Colonic mucosa (tissue), 4 donors: ENCODE data around the gene TNN. TPM values are rescaled to one million over a fixed set of nuclear protein-coding genes. Genes with fewer than 3 reads are reported as not detected.

Experiments
- DNase-seq: peaks from one replicate; pipeline ENCODE4 v3.0.0-alpha.2; 2020
- H3K27ac ChIP-seq: fragments of 200-600 bp; one replicate; pipeline ENCODE4 v1.8.0; 2021
- H3K27me3 ChIP-seq: fragments of 200-600 bp; one replicate; pipeline ENCODE4 v1.8.0; 2021
- H3K36me3 ChIP-seq: fragments of 200-600 bp; one replicate; pipeline ENCODE4 v1.8.0; 2021
- H3K4me1 ChIP-seq: fragments of 200-600 bp; one replicate; pipeline ENCODE4 v1.8.0; 2021; ENCODE audit warnings: mild to moderate bottlenecking
- H3K4me3 ChIP-seq: fragments of 200-600 bp; one replicate; pipeline ENCODE4 v1.8.0; 2021
- H3K9ac ChIP-seq, 2 donors: one replicate each; pipeline ENCODE4 v1.7.0; 2013; ENCODE audit warnings: control low read depth in 2 of 2, low read depth in 2 of 2, low read length in 2 of 2
- H3K9me3 ChIP-seq: fragments of 200-600 bp; one replicate; pipeline ENCODE4 v1.8.0; 2021
- intact Hi-C: fragments of 100-400 bp; cut with DNase I; formaldehyde crosslinking; loops from one replicate; pipeline ENCODE4 v1.14.1; 2022
- total RNA-seq, 2 donors: library from RNA; stranded (reverse); fragmentation: NEBNext Ultra II Directional in 1 of 2; extraction: Animal tissue kit (Norgen Biotek cat#: 25700) in 1 of 2; gene quantifications; one replicate each; pipeline ENCODE4 v1.2.1, GENCODE V29; 2021
- TF ChIP-seq, protein P1 (sequence below): fragments of 200-600 bp; IDR thresholded peaks from one replicate; pipeline ENCODE4 v1.8.0; 2022; ENCODE audit warnings: antibody characterized with exemption, mild to moderate bottlenecking
- donor health status: healthy.
- donor health status: DM: no; HTN: no; CAD: no.
- donor health status: DM: no; HTN: no; CAD: no.

The TNN gene
- total RNA-seq, 2 donors from 2014 or later, result 0.07 to 0.13 TPM

DNA sequence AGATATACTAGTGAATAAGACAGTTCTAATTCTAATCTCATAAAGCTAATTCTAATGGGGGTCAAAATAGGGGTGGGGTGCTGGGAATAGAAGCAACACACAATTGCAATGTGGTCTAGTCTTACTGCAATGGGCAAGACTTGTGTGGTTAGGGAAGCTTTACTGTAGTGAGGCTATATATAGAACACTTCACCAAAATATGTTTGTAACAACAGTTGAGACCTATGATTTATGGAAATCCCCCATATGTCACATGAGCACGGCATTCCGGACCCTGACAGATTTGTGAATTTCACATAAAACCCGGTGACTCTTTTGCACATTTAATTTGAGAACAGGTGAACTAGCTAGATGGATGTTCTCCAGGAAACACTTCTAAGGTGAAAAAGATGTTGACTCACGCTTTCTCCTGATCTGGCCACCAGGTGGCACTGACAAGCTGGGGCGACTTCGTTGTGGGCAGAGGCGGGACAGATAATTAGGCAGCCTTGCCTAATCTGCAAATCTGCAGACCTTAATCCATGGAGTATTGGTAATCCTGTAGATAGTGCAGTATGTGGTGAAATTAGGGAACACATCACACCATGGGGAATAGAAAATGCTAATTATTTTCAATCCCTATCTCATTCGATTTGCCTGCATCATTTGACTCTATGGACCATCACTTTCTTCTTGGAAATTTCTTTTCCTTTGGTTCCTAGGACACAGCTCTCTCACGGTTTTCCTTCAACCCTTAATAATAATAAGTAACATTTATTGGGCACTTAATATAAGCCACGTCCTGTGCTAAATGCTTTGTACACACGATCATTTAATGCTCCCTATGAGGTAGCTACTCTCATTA lies 87.2 kb downstream of the TNN start:
- Histone ChIP-seq H3K36me3 (no peaks in the 10 kb centered on the region), H3K27ac (no peak overlapping the region), H3K4me3 (no peak overlapping the region), H3K9me3 (no peaks in the 10 kb centered on the region), H3K9ac (no peak overlapping the region), H3K27me3 (no peaks in the 10 kb centered on the region), H3K4me1 (no peaks in the 10 kb centered on the region)
- intact Hi-C loops, result no loop called here
- TF ChIP-seq, protein P1, sequence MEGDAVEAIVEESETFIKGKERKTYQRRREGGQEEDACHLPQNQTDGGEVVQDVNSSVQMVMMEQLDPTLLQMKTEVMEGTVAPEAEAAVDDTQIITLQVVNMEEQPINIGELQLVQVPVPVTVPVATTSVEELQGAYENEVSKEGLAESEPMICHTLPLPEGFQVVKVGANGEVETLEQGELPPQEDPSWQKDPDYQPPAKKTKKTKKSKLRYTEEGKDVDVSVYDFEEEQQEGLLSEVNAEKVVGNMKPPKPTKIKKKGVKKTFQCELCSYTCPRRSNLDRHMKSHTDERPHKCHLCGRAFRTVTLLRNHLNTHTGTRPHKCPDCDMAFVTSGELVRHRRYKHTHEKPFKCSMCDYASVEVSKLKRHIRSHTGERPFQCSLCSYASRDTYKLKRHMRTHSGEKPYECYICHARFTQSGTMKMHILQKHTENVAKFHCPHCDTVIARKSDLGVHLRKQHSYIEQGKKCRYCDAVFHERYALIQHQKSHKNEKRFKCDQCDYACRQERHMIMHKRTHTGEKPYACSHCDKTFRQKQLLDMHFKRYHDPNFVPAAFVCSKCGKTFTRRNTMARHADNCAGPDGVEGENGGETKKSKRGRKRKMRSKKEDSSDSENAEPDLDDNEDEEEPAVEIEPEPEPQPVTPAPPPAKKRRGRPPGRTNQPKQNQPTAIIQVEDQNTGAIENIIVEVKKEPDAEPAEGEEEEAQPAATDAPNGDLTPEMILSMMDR, result peak; percentile 90
- peak; percentile 81 for DNase-seq

DNA sequence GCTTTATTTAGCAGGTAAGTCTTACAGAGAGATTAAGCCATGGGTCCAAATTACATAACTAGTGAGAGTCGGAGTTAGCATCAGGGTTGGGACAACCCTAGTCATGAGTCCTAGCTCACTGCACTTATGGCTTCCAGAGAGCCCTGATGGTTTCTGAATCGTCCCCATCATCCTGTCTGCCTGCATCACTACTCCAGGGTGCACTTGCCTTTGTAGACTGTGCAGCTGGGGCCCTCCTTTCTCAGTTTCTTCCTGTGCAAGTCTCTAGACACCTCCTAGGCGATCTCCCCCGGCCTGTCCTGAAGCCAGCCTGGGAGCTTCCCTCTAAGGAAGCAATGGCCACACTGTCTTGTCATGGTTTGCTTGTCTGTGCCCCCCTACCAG lies 87.8 kb downstream of the TNN start:
- TF ChIP-seq, protein P1, result no peak
- no peaks in the 10 kb centered on the region for H3K9me3 ChIP-seq
- no peaks in the 10 kb centered on the region for H3K36me3 ChIP-seq
- no peaks in the 10 kb centered on the region for H3K27me3 ChIP-seq
- no peak overlapping the region for H3K9ac ChIP-seq
- no peak for DNase-seq
- no peaks in the 10 kb centered on the region for H3K4me1 ChIP-seq
- no peak overlapping the region for H3K27ac ChIP-seq
- intact Hi-C loops, result no loop called here
- H3K4me3 ChIP-seq, result no peak overlapping the region

- no peaks in the 10 kb centered on the region for H3K27me3 ChIP-seq
- H3K4me3 ChIP-seq, result no peak overlapping the region
- no peaks in the 10 kb centered on the region for H3K36me3 ChIP-seq
- H3K4me1 ChIP-seq, result no peaks in the 10 kb centered on the region
- no peak overlapping the region for H3K27ac ChIP-seq
- intact Hi-C loops, result no loop called here
- H3K9ac ChIP-seq, result no peak overlapping the region
- H3K9me3 ChIP-seq, result no peaks in the 10 kb centered on the region
- TF ChIP-seq, protein P1, result no peak
- DNase-seq, result no peak
These were observed 88.3 kb downstream of the TNN start for GRCh38 chr1:175155936-175156335.

DNA sequence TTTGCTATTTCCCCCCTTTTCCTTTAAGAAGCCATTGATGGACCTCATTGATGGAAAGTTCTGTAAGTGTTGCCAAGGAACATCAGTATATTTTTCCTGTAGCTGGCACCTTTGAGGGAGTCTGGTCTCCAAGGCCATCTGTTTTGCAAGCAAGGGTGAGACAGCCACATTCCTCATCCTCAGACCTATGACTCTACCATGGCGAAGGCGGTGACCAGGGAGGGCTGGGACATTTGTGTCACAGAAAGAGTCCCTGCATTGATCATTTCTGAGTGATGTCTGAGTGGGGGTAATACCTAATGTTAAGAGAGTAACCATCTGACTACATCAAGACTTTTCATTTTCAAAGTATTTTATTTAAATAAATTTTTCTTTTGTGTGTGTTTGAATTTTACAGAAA lies 89.6 kb downstream of the TNN start:
- H3K27me3 ChIP-seq, result no peaks in the 10 kb centered on the region
- no peaks in the 10 kb centered on the region for H3K4me1 ChIP-seq
- H3K9ac ChIP-seq, result no peak overlapping the region
- intact Hi-C loops, result no loop called here
- H3K9me3 ChIP-seq, result no peaks in the 10 kb centered on the region
- no peak for DNase-seq
- TF ChIP-seq, protein P1, result no peak
- no peak overlapping the region for H3K4me3 ChIP-seq
- H3K36me3 ChIP-seq, result no peaks in the 10 kb centered on the region
- H3K27ac ChIP-seq, result no peak overlapping the region

GRCh38 chr1:175158170-175158591 lies 90.5 kb downstream of the TNN start:
- Histone ChIP-seq H3K27ac (no peak overlapping the region), H3K36me3 (no peaks in the 10 kb centered on the region), H3K9ac (no peak overlapping the region), H3K4me3 (no peak overlapping the region), H3K4me1 (no peaks in the 10 kb centered on the region), H3K9me3 (no peaks in the 10 kb centered on the region), H3K27me3 (no peaks in the 10 kb centered on the region)
- TF ChIP-seq, protein P1, result no peak
- no peak for DNase-seq
- intact Hi-C loops, result no loop called here
